Mucosa of rectum (tissue), 2 donors: Measurements from ENCODE around the gene UTRN.
A peak's percentile ranks its signal among the peaks of the same experiment; 100 is the strongest.

Source experiments
- H3K27ac ChIP-seq, 2 donors: one replicate each; pipeline ENCODE4 v1.7.0; 2013; ENCODE audit warnings: inconsistent platforms in 2 of 2, low read depth in 2 of 2, low read length in 2 of 2
- H3K27me3 ChIP-seq, 2 donors: one replicate each; pipeline ENCODE4 v1.7.0; 2013; ENCODE audit warnings: low read length in 2 of 2; ENCODE audit not compliant: control insufficient read depth in 2 of 2, insufficient read depth in 2 of 2
- H3K36me3 ChIP-seq, 2 donors: one replicate each; pipeline ENCODE4 v1.7.0; 2013; ENCODE audit warnings: low read length in 2 of 2; ENCODE audit not compliant: control insufficient read depth in 2 of 2, insufficient read depth in 2 of 2
- H3K4me1 ChIP-seq, 2 donors: one replicate each; pipeline ENCODE4 v1.7.0; 2013; ENCODE audit warnings: low read length in 2 of 2, mild to moderate bottlenecking in 1 of 2; ENCODE audit not compliant: control insufficient read depth in 2 of 2, insufficient read depth in 2 of 2
- H3K4me3 ChIP-seq, 2 donors: one replicate each; pipeline ENCODE4 v1.7.0; 2013; ENCODE audit warnings: low read length in 2 of 2
- H3K9ac ChIP-seq, 2 donors: one replicate each; pipeline ENCODE4 v1.7.0; 2013; ENCODE audit warnings: low read length in 2 of 2, low read depth in 1 of 2, mild to moderate bottlenecking in 1 of 2
- H3K9me3 ChIP-seq, 2 donors: one replicate each; pipeline ENCODE4 v1.7.0; 2013; ENCODE audit warnings: low read length in 2 of 2; ENCODE audit not compliant: control insufficient read depth in 2 of 2
- donor health status: healthy.
- donor health status: Normal muscosa, but diverticular disease.

The UTRN gene

DNA sequence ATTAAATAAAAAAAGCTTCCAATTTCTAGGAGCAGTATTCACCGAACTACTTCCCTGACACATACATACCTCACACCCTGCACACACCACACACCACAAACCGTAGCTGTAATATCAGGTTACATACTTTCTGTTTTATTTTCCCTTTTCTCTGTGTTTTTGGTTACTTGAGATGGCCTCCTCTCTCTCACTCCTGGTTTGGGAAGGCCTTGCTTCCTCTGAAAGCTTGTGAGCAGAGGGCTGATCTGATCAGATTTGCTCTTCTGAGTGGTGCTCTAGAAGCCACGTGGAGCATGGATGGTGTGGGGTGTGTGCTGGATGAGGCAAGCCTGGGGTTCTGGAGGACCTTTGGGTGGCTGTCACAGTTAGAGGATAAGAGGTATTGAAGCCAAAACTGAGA, 20.9 kb downstream of the UTRN start:
- Histone ChIP-seq H3K9ac (no peak overlapping the region), H3K4me3 (no peak overlapping the region), H3K36me3 (peaks cover 7 to 9% of the 10 kb centered on the region in 2 donors), H3K27ac (no peak overlapping the region), H3K27me3 (no peaks in the 10 kb centered on the region), H3K9me3 (no peaks in the 10 kb centered on the region), H3K4me1 (peaks cover 2 to 6% of the 10 kb centered on the region in 2 donors)

DNA sequence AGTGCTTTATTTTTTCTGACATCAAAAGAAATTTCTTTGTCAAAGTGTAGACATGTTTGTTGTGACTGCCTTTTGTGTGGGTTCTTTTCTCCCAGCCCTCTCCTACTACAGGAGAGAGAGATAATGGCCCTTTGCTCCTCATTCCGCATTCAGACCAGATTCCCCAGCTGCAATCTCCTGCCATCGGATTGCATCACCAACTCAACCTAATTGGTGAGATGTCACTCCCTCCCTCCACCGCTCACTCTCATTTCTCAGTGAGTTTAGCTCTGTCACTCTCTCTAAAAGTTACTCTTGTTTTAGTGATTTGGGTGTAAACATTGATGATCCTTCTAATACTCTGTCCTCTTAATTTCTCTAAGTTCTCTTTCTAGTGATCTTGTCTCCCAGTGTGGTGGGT, 22.7 kb downstream of the UTRN start:
- Histone ChIP-seq H3K9ac (no peak overlapping the region), H3K9me3 (no peaks in the 10 kb centered on the region), H3K27ac (no peak overlapping the region), H3K4me1 (peaks cover 2 to 6% of the 10 kb centered on the region in 2 donors), H3K4me3 (no peak overlapping the region), H3K36me3 (peaks cover 7 to 9% of the 10 kb centered on the region in 2 donors), H3K27me3 (no peaks in the 10 kb centered on the region)

DNA sequence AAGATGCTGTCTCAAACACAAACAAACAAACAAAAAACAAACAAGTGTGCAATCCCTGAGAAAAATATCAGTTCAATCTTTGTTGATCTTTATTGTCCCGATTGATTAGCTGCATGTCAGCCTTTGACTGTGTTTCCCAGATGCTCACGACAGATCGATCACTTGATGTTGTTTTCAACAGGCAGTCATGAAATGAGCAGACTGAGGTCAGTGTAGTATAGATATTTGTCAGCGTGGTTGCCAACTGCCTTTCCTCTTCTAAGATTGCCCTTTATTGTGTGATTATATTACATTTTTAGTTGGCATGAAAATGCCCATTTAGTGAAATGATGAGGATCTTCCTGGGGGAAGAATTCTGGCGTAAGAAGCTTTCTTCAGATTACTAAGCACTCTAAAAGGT, 25.6 kb downstream of the UTRN start:
- Histone ChIP-seq H3K27me3 (no peaks in the 10 kb centered on the region), H3K36me3 (peaks cover 6 to 7% of the 10 kb centered on the region in 2 donors), H3K27ac (no peak overlapping the region), H3K4me1 (peaks cover 10 to 12% of the 10 kb centered on the region in 2 donors), H3K4me3 (no peak overlapping the region), H3K9me3 (no peaks in the 10 kb centered on the region), H3K9ac (no peak overlapping the region)

DNA sequence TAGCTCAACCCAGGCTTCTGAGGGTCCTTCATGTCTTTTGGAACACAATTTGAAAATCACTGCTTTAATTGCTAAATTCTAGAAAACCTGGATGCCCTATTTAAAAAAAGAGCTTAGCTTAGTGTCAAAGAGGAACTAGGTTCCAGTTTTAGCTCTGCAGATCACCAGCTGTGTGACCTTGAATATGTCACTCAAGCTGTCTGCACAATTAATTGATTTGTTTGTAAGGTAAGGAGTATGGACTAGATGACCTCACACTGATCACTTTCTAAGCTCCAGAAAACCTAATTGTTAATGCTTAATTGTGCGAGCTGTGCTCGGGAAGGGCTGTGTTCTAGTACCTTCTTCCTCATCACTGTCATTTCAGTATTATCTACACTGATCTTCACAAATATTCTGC, 26.2 kb downstream of the UTRN start:
- no peaks in the 10 kb centered on the region for H3K9me3 ChIP-seq
- H3K9ac ChIP-seq, result no peak overlapping the region
- no peak overlapping the region for H3K27ac ChIP-seq
- peaks cover 6 to 7% of the 10 kb centered on the region in 2 donors for H3K36me3 ChIP-seq
- no peaks in the 10 kb centered on the region for H3K27me3 ChIP-seq
- H3K4me3 ChIP-seq, result no peak overlapping the region
- peaks cover 8 to 17% of the 10 kb centered on the region in 2 donors for H3K4me1 ChIP-seq

DNA sequence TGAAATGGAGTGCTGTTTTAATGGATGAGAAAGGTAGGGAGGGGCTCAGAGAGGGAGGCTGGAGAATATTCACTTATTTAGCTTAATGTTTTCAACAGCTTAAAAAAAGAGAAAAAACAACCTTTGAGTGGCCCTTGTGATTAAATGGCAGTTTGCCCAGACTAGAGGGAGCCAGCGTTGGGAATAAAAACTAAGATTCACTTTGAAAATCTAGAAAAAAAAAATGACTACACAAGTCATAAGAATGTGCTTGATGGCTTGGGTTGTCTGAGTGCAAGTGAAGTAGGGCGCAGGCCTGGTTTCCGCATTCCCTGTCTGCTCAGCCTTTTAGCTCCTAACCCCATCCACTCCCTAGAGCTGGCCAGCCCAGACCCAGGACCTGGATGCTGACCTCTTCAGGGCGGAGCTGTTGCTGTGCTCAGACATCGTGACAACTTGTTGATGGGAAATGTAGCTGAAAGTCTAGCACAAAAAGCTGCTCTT, 28.9 kb downstream of the UTRN start:
- H3K4me1 ChIP-seq, result peaks cover 8 to 17% of the 10 kb centered on the region in 2 donors
- H3K9me3 ChIP-seq, result no peaks in the 10 kb centered on the region
- H3K4me3 ChIP-seq, result no peak overlapping the region
- H3K36me3 ChIP-seq, result peaks cover 0 to under 1% of the 10 kb centered on the region in 2 donors
- peak overlapping the region in 1 of 2 donors; percentile 20 for H3K27ac ChIP-seq
- H3K27me3 ChIP-seq, result no peaks in the 10 kb centered on the region
- no peak overlapping the region for H3K9ac ChIP-seq

DNA sequence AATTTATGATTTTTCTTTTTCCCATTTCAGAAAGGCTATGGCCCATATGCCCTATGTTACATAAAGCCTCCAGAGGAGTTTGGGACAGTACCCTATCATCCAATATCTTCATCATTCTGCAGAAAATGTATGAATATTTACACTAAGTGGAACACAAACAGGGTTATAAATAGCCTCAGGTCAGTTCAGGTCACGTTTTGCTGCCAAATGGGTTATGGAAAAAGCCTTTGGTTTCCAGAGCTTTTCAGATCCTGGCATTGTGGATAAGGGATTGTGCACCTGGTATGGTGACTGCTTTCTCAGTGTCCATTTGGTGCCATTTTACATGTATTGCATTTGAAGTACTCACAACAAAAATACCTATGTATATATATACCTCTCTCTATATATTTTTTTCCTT, 29.4 kb downstream of the UTRN start:
- Histone ChIP-seq H3K36me3 (no peaks in the 10 kb centered on the region), H3K27ac (peak overlapping the region in 1 of 2 donors; percentile 20), H3K27me3 (no peaks in the 10 kb centered on the region), H3K4me1 (peaks cover 8 to 17% of the 10 kb centered on the region in 2 donors), H3K9me3 (no peaks in the 10 kb centered on the region), H3K9ac (no peak overlapping the region), H3K4me3 (no peak overlapping the region)

DNA sequence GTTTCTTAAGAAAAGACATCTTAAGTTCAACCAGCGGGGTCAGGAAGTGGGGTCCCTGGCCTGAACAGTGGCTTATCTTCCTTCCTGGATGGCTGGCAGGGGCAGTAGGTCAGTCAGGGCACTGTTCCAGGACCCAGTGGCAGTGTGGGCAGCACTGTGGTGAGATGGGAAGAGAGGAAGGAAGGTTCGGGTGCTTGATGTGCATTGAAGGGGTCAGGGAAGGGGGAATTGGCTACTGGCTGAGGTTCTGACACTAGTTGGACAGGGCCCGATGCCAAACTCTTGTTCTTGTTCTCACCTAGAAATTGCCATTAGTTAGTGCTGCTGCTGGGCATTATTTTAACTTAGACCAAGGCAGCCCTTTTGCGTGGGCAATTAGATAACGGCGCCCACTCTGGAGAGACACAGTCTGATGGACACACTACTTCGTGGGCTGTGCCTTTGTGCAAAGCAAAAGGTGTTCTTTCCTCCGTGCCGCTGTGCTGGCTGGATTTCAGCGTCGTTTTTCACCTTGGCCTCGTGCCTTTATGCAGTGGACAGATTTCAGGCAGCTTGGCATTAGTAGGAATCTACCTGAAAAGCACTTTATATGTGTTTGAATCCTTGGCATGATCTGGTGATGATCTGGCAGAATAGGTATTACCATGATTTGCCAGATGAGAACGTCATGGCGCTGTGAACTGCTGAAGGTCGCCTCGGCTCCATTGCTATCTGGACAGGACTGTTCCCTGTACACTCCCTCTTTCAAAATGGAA, 30.3 kb downstream of the UTRN start:
- Histone ChIP-seq H3K4me1 (peaks cover 8 to 17% of the 10 kb centered on the region in 2 donors), H3K4me3 (no peak overlapping the region), H3K27me3 (no peaks in the 10 kb centered on the region), H3K27ac (no peak overlapping the region), H3K9ac (no peak overlapping the region), H3K9me3 (no peaks in the 10 kb centered on the region), H3K36me3 (no peaks in the 10 kb centered on the region)

DNA sequence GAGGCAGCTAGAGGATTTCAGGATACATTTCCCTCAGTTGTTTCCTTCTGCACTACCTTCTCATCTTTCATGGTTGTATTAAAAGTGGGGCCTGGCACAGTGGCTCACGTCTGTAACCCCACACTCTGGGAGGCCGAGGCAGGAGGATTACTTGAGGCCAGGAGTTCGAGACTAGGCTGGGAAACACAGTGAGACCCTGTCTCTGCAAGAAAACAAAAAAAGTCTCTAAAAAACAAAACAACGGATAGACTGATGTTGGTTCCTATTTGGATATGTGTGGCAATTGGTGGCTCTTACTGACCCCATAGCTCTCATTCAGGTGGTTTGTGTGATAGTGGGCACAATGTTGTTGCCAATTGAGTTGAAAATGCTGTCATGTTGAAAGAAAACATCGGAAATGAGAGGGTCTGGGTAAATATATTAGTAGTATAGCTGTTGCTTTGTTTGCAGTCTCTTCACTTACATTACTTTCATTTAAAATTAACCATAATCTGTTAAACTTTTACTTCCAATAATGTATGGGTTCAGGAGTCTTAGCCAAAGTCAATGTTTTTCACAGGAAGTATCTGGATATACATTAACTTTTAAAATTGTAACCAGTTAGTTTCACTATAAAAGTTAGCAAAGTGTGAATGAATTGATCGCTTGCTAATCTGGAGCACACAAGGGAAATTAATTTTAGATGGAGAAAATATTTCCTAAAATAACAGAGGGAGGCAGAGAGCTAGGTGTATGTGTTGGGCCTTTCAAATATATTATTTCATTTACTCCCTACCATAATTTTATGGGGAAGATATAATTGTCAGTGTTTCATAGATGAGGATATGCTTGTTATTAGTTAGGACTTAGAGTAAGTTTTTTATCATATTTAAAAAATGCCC, 31.1 kb downstream of the UTRN start:
- Histone ChIP-seq H3K27ac (no peak overlapping the region), H3K27me3 (no peaks in the 10 kb centered on the region), H3K9me3 (no peaks in the 10 kb centered on the region), H3K9ac (no peak overlapping the region), H3K4me1 (peaks cover 8 to 17% of the 10 kb centered on the region in 2 donors), H3K4me3 (peak overlapping the region in 1 of 2 donors; percentile 41), H3K36me3 (no peaks in the 10 kb centered on the region)

DNA sequence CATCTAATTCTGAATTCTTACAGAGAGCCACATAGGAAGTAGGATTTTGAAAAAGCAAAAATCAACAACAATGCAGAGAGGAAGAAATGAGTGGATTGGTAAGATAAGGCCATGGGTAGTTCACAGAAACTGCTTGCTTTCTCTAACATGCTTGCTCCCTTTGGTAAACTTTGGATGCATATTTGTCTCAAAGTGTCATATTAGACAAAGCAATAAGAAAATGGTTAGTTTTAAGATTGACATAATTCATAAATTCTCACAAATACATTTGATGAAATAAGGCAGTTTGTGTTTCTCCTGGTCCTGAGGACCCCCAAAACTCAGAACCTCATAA, 31.7 kb downstream of the UTRN start:
- Histone ChIP-seq H3K9ac (no peak overlapping the region), H3K9me3 (no peaks in the 10 kb centered on the region), H3K4me1 (peaks cover 8 to 17% of the 10 kb centered on the region in 2 donors), H3K27me3 (no peaks in the 10 kb centered on the region), H3K36me3 (no peaks in the 10 kb centered on the region), H3K27ac (no peak overlapping the region), H3K4me3 (no peak overlapping the region)

DNA sequence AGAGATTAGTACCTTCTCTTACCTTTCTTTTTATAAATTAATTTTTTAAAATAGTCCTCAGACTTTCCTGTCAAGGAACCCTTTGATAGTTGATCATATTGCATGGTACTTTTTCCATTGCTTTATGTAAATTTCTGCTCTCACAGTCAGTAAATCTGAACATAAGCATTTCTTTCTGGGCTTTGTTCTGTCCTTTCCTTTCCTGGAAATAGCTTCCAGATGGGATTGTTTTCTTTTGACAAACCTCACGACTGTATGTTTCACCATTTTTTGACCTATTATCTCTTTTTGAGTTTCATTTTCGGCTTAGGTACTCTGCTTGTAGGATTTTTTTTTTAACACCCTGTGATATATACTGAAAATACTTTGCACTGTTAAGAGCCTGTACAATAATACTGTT, 32.6 kb downstream of the UTRN start:
- H3K36me3 ChIP-seq, result no peaks in the 10 kb centered on the region
- peaks cover 8 to 19% of the 10 kb centered on the region in 2 donors for H3K4me1 ChIP-seq
- H3K9ac ChIP-seq, result no peak overlapping the region
- no peak overlapping the region for H3K4me3 ChIP-seq
- H3K27me3 ChIP-seq, result no peaks in the 10 kb centered on the region
- H3K9me3 ChIP-seq, result no peaks in the 10 kb centered on the region
- no peak overlapping the region for H3K27ac ChIP-seq
